ENCODE data around the gene ACOT8.
"Not testable (repeated sequence)": the region's sequence is repeated elsewhere in the genome, so short reads cannot be mapped to it uniquely, and the experiment has no call there.

ACOT8 gene

GRCh38 chr20:45827030-45827652 lies 30.1 kb downstream of the ACOT8 start, which contains the start of gene TNNC2:
Gene TNNC2, minus strand, starts transcription at chr20:45827312. Its CDS starts 64 bp downstream, at chr20:45827248.
- no peak for DNase-seq (ENCODE audit: low read depth)

GRCh38 chr20:45826381-45827019 lies 30.7 kb downstream of the ACOT8 start:
- no peak for DNase-seq (ENCODE audit: low read depth)

GRCh38 chr20:45823949-45824835 lies 33.0 kb downstream of the ACOT8 start:
- DNase-seq (ENCODE audit: low read depth), result no peak

- DNase-seq (ENCODE audit: low read depth), result no peak
Measured at GRCh38 chr20:45822857-45823256, 34.3 kb downstream of the ACOT8 start.

GRCh38 chr20:45821947-45822346 lies 35.2 kb downstream of the ACOT8 start:
- DNase-seq (ENCODE audit: low read depth), result no peak

- no peak for DNase-seq (ENCODE audit: low read depth)
Measured at GRCh38 chr20:45819466-45819865, 37.7 kb downstream of the ACOT8 start.

- DNase-seq (ENCODE audit: low read depth), result no peak
Measured at GRCh38 chr20:45818239-45818638, 39.0 kb downstream of the ACOT8 start.

GRCh38 chr20:45817376-45818194 lies 39.6 kb downstream of the ACOT8 start:
- DNase-seq (ENCODE audit: low read depth), result no peak

- no peak for DNase-seq (ENCODE audit: low read depth)
Measured at GRCh38 chr20:45816951-45817350, 40.2 kb downstream of the ACOT8 start.

- DNase-seq (ENCODE audit: low read depth), result no peak
Measured at GRCh38 chr20:45814314-45814713, 42.9 kb downstream of the ACOT8 start.

GRCh38 chr20:45813489-45813888 lies 43.7 kb downstream of the ACOT8 start:
- DNase-seq (ENCODE audit: low read depth), result no peak

- DNase-seq (ENCODE audit: low read depth), result no peak
Measured at GRCh38 chr20:45813006-45813340, 44.2 kb downstream of the ACOT8 start.

- peak; percentile 100 for DNase-seq (ENCODE audit: low read depth)
Measured at GRCh38 chr20:45812157-45813005, 44.8 kb downstream of the ACOT8 start, which contains the start of gene UBE2C. Gene UBE2C, plus strand, starts transcription at chr20:45812644. Its CDS starts 52 bp downstream, at chr20:45812696.

GRCh38 chr20:45810191-45810970 lies 46.8 kb downstream of the ACOT8 start:
- no peak for DNase-seq (ENCODE audit: low read depth)

GRCh38 chr20:45801851-45802250 lies 55.3 kb downstream of the ACOT8 start:
- DNase-seq (ENCODE audit: low read depth), result no peak

- DNase-seq (ENCODE audit: low read depth), result no peak
Measured at GRCh38 chr20:45798935-45799642, 58.1 kb downstream of the ACOT8 start.

GRCh38 chr20:45797955-45798354 lies 59.2 kb downstream of the ACOT8 start:
- not testable (repeated sequence) for DNase-seq (ENCODE audit: low read depth)

- not testable (repeated sequence) for DNase-seq (ENCODE audit: low read depth)
Measured at GRCh38 chr20:45797510-45797909, 59.7 kb downstream of the ACOT8 start.

- no peak for DNase-seq (ENCODE audit: low read depth)
Measured at GRCh38 chr20:45796337-45797065, 60.7 kb downstream of the ACOT8 start.

Data from HS-5 (cell line).